Adrenal gland (tissue), 5 donors: ENCODE results near the gene OR4C5.

Experiments used
- CTCF ChIP-seq, 6 experiments: fragments of 450-650 bp in 4 of 6; fragments of 200-600 bp in 2 of 6; sonication (generic) in 1 of 6; IDR thresholded peaks; 1 replicate in 5 of 6; 2 replicates in 1 of 6; pipeline versions ENCODE4 v1.5.1 to v1.8.0; 2016 to 2021; ENCODE audit warnings: antibody characterized with exemption in 6 of 6, mild to moderate bottlenecking in 2 of 6, moderate library complexity in 1 of 6
- POLR2A ChIP-seq, 2 donors: fragments of 450-650 bp; IDR thresholded peaks; one replicate each; pipeline ENCODE4 v1.6.1; 2017; ENCODE audit warnings: antibody characterized with exemption in 2 of 2, mild to moderate bottlenecking in 2 of 2, moderate library complexity in 1 of 2
- donor health status: DM: no; HTN: no; CAD: no.

GRCh38 chr11:48354013-48354412, 12.3 kb downstream of the OR4C5 start:
- TF ChIP-seq POLR2A (IDR thresholded peaks at IDR 0.05) = no peak
- TF ChIP-seq CTCF (IDR thresholded peaks at IDR 0.05) = no peak
